PC-9 (cell line): ENCODE results near the gene IZUMO1.

ENCODE experiments used
- CTCF ChIP-seq: fragments of 200-600 bp; sonication (generic); conservative IDR thresholded peaks from 2 replicates; pipeline ENCODE4 v1.6.1; 2017; ENCODE audit warnings: mixed run types, antibody characterized with exemption, mild to moderate bottlenecking, moderate library complexity
- EZH2 ChIP-seq: fragments of 200-600 bp; sonication (generic); IDR thresholded peaks from 2 replicates; pipeline ENCODE4 v1.8.0; 2017; ENCODE audit warnings: antibody characterized with exemption, low read depth

GRCh38 chr19:48722196-48722708 is 24.5 kb downstream of the IZUMO1 start:
- TF ChIP-seq CTCF: no peak
- no peak for TF ChIP-seq EZH2
